Epithelial cell of esophagus (primary cell): ENCODE results near the gene ISLR2.
"Not testable (repeated sequence)": the region's sequence is repeated elsewhere in the genome, so short reads cannot be mapped to it uniquely, and the experiment has no call there.

Experiments
- DNase-seq: peaks from one replicate; pipeline ENCODE4 v3.0.0; 2010; ENCODE audit warnings: low read depth
- H3K4me3 ChIP-seq: 2 replicates; pipeline ENCODE4 v1.5.1; 2011; ENCODE audit warnings: mild to moderate bottlenecking, low read length, control low read depth
- TF ChIP-seq, protein P1 (sequence below): IDR thresholded peaks from 2 replicates; pipeline ENCODE4 v1.5.1; 2011; ENCODE audit warnings: low read depth, mild to moderate bottlenecking, low read length, control low read depth, inconsistent platforms; ENCODE audit not compliant: insufficient read depth; ENCODE audit errors: missing control alignments

ISLR2 gene, protein sequence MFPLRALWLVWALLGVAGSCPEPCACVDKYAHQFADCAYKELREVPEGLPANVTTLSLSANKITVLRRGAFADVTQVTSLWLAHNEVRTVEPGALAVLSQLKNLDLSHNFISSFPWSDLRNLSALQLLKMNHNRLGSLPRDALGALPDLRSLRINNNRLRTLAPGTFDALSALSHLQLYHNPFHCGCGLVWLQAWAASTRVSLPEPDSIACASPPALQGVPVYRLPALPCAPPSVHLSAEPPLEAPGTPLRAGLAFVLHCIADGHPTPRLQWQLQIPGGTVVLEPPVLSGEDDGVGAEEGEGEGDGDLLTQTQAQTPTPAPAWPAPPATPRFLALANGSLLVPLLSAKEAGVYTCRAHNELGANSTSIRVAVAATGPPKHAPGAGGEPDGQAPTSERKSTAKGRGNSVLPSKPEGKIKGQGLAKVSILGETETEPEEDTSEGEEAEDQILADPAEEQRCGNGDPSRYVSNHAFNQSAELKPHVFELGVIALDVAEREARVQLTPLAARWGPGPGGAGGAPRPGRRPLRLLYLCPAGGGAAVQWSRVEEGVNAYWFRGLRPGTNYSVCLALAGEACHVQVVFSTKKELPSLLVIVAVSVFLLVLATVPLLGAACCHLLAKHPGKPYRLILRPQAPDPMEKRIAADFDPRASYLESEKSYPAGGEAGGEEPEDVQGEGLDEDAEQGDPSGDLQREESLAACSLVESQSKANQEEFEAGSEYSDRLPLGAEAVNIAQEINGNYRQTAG

DNA sequence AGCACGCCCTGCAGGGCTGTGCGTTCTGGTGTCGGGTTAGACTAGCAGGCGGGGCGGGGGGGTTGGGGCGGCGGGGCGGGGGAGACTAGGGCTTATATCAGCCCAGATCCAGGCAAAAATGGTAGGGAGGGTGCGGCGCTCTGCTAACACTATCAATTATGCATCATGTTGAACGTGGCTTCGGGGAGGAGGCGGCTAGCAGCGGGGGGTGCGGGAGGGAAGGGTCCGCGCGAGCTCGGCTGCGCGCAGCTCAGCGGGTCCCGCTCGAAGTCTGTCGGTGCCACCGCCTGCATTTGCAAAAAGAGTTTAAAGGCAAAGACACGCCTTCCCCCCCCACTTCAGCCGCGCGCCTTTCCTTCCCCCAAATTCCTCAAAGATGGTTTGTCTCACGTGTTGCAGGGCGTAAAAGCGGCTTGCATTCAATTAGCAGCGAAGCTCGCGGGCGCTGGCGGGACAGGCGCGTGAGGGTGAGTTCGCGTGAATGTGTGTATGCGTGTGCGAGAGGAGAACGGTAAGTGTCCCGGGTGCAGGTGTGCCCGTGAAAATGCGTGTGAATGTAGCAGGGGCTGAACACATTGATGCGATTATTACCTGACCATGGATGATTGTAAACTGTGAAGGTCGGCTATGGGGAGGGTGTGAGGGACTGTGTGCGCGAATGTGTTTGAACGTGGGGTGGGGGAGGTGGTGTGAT lies at the start of gene ISLR2:
Gene ISLR2 (plus strand): TSS at position 432 of the 694 bp plus-strand sequence. CDS start 2,169 bp downstream, outside the sequence.
- no peak within 1 kb of the TSS for H3K4me3 ChIP-seq
- DNase-seq = no peak
- TF ChIP-seq, protein P1, sequence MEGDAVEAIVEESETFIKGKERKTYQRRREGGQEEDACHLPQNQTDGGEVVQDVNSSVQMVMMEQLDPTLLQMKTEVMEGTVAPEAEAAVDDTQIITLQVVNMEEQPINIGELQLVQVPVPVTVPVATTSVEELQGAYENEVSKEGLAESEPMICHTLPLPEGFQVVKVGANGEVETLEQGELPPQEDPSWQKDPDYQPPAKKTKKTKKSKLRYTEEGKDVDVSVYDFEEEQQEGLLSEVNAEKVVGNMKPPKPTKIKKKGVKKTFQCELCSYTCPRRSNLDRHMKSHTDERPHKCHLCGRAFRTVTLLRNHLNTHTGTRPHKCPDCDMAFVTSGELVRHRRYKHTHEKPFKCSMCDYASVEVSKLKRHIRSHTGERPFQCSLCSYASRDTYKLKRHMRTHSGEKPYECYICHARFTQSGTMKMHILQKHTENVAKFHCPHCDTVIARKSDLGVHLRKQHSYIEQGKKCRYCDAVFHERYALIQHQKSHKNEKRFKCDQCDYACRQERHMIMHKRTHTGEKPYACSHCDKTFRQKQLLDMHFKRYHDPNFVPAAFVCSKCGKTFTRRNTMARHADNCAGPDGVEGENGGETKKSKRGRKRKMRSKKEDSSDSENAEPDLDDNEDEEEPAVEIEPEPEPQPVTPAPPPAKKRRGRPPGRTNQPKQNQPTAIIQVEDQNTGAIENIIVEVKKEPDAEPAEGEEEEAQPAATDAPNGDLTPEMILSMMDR = no peak

DNA sequence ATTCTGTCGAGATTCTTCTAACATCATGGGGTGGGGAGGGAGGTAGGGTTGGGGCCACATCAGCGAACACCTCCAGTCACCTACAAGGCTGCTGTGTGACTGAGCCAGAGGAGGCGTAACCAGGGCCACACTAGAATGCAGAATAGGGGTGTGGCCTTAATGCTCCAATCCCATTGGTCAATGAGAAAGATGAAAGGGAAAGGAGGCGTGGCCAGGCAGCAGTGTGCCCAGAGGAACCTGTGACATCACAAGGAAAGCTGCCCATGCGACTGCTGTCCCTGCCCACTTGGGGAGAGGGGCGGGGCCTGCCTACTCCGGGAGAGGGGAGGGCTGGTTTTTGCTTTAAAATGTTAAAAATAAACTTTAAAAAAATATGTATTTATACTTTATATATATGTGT lies 47.9 kb upstream of the ISLR2 start, which contains the start of gene GOLGA6A:
Gene GOLGA6A (minus strand): TSS at position 101 of the 400 bp plus-strand sequence. CDS start 41 bp downstream, at position 60.
- H3K4me3 ChIP-seq, DNase-seq: not testable (repeated sequence)

DNA sequence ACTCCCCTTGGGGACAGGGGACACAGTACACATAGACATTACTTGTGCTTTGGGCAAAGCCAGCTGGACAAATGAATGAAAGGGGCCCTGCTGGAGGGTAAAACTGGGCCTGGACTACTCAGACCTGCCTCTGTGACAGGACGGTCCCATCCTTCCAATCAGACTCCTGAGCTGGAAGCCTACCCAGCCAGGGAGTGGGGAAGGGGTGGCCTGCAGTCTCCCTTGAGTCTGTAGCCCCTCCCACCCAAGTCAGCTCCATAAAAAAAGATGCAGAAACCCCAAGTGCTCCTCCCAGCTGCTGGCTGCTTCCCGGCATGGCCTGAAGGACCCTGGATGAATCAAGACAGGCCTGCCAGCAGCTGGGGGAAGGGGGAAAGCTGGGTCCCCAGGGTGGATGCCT lies 35.8 kb upstream of the ISLR2 start:
- H3K4me3 ChIP-seq, DNase-seq: not testable (repeated sequence)

- not testable (repeated sequence) for DNase-seq, H3K4me3 ChIP-seq
Measured at GRCh38 chr15:74095610-74096009, 34.8 kb upstream of the ISLR2 start.

- DNase-seq, H3K4me3 ChIP-seq: not testable (repeated sequence)
Measured at GRCh38 chr15:74096753-74097474, 33.5 kb upstream of the ISLR2 start.

- peak; percentile 75 for DNase-seq
Measured at GRCh38 chr15:74099963-74100733, 30.2 kb upstream of the ISLR2 start.

DNA sequence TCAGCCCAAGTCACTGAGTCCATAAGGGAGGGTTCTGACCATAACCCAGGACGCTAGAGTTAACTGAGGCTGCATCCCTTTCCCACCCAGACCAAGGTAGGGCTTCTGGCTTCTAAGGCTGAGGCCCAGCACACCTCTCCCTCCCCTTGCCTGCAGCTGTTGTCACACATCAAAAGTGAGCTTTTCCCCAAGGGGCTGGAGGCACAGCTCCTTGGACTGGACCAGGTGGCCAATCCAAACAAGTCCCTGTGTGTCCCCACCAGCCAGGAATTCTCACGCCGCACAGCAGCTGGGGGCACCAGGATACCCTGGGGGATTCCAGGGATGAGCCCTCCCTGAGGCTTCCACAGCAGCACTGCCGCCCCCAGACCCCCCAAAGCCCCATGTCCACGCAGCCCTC lies 22.3 kb upstream of the ISLR2 start:
- no peak overlapping the region for H3K4me3 ChIP-seq
- TF ChIP-seq, protein P1 = no peak
- DNase-seq = no peak

More at GRCh38 chr15:74099963-74100733, 30.2 kb upstream of the ISLR2 start:
- H3K4me3 ChIP-seq = peak overlapping the region; percentile 47

DNA sequence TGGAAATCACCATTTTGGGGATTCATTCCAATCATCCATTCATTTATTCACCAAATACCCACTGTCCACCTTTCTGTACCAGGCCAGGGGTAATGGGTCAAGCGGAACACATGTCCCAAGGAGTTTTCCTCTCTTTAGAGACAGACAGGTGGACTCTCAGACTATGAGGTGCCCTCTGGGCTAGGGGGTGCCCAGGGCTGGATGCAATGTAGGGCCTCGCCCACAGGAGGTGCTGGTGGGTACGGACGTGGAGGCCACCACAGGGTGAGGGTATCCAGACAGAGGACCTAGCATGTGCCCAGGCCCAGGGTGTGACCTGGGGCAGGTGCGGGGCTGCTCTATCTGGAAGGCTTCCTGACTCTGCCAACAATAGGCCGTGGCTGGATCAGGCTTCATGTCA lies 21.8 kb upstream of the ISLR2 start:
- not testable (repeated sequence) for DNase-seq

GRCh38 chr15:74109713-74110112 lies 20.7 kb upstream of the ISLR2 start:
- no peak overlapping the region for H3K4me3 ChIP-seq
- TF ChIP-seq, protein P1 = no peak

More for the DNA sequence above, 21.8 kb upstream of the ISLR2 start:
- not testable (repeated sequence) for H3K4me3 ChIP-seq

More at GRCh38 chr15:74109713-74110112, 20.7 kb upstream of the ISLR2 start:
- peak; percentile 37 for DNase-seq
